ENCODE measurements around the gene SLC44A3. TPM values are rescaled to one million over a fixed set of nuclear protein-coding genes. Genes with fewer than 3 reads are reported as not detected.

SLC44A3 gene
- total RNA-seq, 1 donor from 2014 or later = 13.8 TPM

DNA sequence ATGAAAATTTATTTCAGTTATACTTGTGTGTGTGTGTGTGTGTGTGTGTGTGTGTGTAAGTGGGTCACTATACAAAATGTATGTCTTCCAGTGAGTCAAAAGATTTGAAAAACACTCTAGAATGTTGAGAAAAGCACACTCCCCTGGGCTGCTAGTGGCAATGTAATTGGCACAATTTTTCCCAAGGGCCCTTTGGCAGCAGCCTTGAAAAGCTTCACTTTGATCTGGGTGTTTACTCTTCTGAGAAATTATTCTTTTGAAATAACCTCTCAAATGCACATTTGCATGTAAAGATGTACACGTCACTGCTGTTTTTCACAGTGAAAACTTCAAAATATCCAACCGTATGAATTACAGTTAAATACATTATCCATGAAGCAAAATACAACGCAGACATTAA lies 22.1 kb upstream of the SLC44A3 start:
- DNase-seq (ENCODE audit: low spot score) (no peak), ATAC-seq (no peak)
- intact Hi-C loops (cut with DNase I) = no loop called here

DNA sequence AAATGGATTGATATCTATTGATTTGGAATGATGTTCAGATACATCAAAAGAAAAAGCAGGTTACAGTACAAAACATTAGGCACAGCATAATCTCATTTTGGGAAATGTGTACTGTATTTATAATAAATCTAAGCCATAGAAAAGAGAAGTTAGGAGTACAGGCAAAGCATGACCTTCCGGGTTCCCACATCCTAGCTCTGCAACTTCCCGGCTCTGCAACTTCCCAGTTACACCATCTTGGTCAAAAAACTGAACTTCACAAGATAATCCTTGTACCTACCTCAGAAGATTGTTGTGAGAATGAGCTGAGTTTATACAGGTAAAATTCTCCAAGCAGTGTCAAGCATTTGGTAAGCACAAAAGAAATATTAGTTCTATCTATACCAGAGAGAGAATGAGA lies 21.7 kb upstream of the SLC44A3 start:
- ATAC-seq (no peak), DNase-seq (ENCODE audit: low spot score) (no peak)
- intact Hi-C loops (cut with DNase I) = no loop called here

DNA sequence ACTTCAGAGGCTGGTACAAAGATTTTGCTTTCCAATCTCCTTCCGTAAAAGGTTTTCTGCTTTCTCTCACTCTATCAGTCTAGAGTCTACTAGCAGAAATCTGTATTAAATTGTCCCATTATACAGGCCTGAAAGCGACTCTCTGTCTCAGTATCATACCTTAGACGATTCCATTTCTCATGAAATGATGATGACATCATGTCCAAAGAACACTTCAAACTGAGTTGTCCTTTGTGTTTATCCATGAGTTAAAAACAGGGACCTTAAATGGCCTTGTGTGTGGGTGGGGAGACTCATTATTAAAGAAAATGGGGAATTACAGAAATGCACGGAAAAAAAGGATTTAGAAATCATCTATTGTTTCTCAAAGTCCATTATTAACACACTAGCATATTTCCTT lies 21.0 kb upstream of the SLC44A3 start:
- DNase-seq (ENCODE audit: low spot score) (no peak), ATAC-seq (no peak)
- intact Hi-C loops (cut with DNase I) = no loop called here

DNA sequence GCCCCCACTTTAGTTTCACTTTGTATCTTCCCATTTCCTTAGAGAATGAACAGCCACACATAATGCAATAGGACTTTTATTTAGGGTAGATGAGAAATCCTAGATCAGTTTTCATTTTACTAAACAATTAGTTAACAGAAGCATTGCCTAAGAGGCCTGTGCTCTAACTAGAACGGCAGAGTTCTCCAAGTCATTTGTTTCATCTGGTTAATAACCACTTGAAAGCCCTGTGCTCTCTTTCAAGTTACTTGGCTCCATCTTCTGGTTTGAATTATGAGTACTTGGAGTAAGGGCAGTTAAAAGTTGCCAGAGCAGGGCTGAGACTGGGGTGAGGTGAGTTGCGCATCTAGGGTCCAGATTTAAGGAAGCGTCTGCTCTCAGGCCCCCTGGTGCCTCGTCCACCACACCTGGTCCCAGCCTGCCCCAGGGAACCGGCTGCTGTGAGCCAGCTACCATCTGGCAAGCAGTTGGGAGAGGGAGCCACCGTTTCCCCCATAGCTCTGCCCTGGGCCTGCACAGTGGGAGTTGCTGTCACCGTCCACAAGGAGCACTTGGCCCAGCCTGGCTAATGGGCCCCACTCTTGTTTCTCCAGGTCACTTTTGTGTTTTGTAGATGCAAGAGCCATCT lies 18.1 kb upstream of the SLC44A3 start:
- DNase-seq (ENCODE audit: low spot score) (no peak), ATAC-seq (peak; percentile 77)
- intact Hi-C loops (cut with DNase I) = loop anchor here (10.0 kb wide), 2 partner anchors 267 to 387 kb away; partner anchors contain the start of gene ABCD3

DNA sequence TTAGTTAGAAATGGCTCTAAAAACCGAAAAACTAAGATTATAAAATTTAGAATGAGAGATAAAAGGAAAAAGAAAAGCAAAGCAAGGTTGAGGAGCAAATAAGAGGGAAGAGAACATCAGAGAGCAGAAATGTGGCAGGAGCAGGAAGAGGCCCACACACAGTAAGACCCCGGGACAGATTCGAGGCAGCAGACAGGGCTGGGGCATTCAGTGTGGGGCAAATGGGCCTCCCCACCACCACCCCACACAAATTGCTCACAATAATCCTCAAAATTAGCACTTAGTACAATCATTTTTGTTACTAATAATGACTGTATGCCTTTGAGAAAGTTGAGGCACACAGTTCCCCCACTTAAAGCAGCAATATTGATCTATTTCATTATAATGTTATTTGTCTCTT lies 17.1 kb upstream of the SLC44A3 start:
- ATAC-seq (no peak), DNase-seq (ENCODE audit: low spot score) (no peak)
- intact Hi-C loops (cut with DNase I) = loop anchor here (10.0 kb wide), 2 partner anchors 268 to 388 kb away; partner anchors contain the start of gene ABCD3

DNA sequence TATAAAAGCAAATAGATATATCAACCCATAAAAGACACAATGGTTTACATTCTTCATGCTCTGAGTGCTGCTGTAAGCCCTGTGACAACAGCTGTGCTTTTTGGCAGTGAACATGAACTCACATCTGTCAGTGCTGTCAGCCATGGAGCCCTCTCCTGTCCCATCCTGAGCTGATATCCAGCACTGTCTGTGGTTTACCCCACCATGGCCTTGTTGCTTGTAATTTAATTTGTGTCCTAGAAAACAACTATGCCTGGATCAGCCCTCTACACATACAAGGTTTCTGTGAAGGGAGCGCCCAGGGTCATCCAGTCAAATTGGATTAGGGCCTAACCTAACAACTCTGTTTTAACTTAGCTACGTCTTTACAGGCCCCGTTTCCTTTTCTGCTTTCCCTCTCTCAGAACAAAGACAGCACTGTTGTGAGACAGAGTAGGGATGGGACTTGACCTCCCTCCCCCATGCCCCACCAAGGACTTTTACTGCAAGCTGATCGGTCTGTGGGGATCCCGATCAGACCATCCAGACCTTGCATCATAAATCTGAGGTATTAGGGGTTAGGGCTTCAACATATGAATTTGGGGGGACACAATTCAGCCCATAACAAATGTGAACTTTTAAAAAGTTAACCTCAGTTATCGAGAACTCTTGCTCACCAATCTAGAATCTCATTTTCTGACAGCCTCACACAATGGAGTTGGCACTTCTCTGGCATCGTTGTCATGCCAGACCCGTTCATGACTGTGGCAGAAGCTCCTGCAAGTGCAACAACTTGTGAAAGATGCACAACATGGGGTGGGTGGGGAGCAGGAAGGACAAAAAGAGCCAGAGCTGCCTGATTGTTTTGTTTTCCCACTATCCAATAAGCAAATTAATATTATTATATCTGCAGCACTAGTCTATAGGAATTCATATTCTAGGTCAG lies 16.4 kb upstream of the SLC44A3 start:
- peak; percentile 88 for ATAC-seq

DNA sequence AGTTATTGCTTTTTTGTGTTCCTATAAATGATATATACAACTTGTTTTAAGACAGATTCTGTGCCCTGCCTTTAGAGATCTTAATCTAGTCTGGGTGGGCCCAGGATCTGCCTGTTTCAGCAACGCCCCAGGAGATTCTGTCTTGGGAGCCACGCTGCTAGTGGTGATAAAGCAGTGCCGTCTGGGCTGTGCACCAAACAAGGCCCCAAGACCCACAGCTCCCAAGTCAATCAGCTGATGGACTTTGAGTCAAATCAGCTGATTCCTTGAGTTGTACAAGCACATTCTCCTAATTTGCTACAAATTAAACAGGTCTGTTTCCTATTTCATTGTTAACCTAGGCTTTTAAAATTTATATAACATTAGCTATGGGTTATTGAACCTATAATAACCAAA lies 15.7 kb upstream of the SLC44A3 start:
- intact Hi-C loops (cut with DNase I) = loop anchor here (10.0 kb wide), 2 partner anchors 270 to 390 kb away; partner anchors contain the start of gene ABCD3
- ATAC-seq (no peak), DNase-seq (ENCODE audit: low spot score) (no peak)

More for the DNA sequence above, 16.4 kb upstream of the SLC44A3 start:
- intact Hi-C loops (cut with DNase I) = loop anchor here (10.0 kb wide), 2 partner anchors 269 to 389 kb away; partner anchors contain the start of gene ABCD3
- no peak for DNase-seq (ENCODE audit: low spot score)

DNA sequence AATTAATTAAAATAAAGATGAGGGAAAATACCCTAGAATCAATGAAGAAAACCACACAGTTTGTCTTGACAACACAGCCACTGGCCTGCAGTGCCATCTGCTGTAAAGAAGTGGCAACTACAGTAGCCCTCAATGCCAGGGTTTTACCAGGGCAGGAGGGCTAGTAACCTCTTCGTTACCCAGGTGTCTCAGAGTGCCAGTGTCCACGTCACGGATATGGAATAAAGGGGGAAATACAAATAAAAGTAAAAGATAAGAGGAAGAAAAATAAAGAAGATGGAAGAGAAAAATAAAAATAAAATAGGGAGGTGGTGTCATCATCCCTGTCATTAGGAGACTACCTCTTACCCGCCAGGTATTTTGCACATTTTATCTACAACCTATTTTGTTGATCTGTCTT lies 14.2 kb upstream of the SLC44A3 start:
- intact Hi-C loops (cut with DNase I) = loop anchor here (10.0 kb wide), 2 partner anchors 271 to 391 kb away; partner anchors contain the start of gene ABCD3
- ATAC-seq = no peak
- DNase-seq (ENCODE audit: low spot score) = peak; percentile 71

DNA sequence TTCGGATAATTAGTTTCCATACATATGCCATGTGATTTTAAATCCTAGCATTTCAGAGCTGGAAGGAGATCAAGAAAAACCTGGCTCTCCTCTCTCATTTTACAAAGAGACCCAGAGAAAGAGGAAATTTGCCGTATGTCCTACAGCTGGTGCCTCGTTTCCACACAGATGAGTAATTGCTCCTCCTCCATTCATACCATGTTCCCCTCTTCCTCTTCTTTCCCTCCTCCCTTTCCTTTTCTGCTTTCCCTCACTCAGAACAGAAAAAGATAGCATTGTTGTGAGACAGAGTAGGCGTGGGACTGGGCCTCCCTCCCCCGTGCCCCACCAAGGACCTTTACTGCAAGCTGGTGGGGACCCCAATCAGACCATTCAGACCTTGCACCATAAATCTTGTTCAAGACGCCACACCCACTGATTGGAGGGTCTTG lies 13.7 kb upstream of the SLC44A3 start:
- no peak for ATAC-seq
- DNase-seq (ENCODE audit: low spot score) = no peak
- intact Hi-C loops (cut with DNase I) = loop anchor here (10.0 kb wide), 2 partner anchors 272 to 392 kb away; partner anchors contain the start of gene ABCD3

DNA sequence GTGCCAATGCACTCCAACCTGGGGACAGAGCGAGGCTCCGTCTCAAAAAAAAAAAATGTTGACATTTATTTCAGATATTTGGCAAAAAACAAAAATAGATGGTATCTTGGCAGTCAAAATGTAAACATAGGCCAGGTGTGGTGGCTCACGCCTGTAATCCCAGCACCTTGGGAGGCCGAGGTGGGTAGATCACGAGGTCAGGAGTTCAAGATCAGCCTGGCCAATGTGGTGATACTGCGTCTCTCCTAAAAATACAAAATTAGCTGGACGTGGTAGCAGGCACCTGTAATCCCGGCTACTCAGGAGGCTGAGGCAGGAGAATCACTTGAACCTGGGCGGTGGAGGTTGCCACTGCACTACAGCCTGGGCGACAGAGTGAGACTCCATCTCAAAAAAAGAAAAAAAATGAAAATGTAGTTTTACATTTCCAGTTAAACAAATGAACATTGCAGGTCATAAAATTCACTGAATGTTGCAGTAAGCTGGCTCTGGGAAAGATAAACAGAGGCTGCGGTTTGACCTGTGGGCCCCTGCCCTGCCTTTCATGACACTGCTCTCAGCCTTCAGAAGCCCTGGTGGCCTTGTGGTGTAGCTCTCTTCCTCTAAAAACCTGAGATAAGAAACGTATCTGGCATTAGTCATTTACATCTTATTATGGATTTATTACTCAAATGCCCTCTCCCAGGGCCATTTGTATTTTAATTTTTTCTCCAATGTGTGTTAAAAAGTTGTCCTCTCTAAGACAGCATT lies 12.2 kb upstream of the SLC44A3 start:
- no peak for DNase-seq (ENCODE audit: low spot score)
- ATAC-seq = no peak
- intact Hi-C loops (cut with DNase I) = loop anchor here (10.0 kb wide), 2 partner anchors 273 to 393 kb away; partner anchors contain the start of gene ABCD3

DNA sequence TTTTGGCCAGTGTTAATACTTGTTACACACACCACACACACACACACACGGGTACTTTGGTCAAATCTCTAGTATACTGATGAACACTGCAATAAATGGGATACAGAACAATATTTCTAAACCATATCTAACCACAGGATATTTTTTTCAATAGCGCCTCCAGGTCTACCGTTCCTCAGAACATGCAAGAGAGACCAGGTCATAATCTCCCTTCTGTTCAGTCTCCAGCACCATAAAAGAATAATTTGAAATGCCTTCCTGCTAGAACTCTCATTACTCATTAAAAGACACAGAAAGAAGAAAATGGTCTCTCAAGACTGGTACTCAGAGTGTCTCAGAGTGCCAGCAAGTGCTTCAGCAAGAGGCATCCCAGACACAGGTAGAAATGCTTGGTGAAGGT lies 11.5 kb upstream of the SLC44A3 start:
- intact Hi-C loops (cut with DNase I) = loop anchor here (10.0 kb wide), 2 partner anchors 274 to 394 kb away; partner anchors contain the start of gene ABCD3
- ATAC-seq (no peak), DNase-seq (ENCODE audit: low spot score) (no peak)

DNA sequence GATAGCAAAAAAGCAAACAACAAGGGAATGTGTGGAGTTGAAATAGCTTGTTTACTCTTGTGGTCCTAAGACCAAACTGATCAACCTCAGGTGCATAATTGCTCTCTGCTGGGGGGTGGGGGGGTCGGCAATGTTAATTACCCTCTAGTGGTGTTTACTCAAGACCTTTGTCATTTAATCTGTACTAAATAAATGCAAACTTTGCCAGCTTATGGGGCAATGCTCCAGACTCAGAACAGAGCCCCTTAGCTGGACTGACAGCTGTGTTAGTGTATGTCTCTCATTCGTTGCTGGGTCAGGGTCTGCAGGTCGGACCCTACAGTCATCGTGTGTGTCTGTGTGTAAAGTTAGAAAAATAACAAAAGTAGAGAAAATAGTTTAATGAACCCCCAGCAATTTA lies 7.2 kb upstream of the SLC44A3 start:
- ATAC-seq (no peak), DNase-seq (ENCODE audit: low spot score) (no peak)
- intact Hi-C loops (cut with DNase I) = no loop called here

DNA sequence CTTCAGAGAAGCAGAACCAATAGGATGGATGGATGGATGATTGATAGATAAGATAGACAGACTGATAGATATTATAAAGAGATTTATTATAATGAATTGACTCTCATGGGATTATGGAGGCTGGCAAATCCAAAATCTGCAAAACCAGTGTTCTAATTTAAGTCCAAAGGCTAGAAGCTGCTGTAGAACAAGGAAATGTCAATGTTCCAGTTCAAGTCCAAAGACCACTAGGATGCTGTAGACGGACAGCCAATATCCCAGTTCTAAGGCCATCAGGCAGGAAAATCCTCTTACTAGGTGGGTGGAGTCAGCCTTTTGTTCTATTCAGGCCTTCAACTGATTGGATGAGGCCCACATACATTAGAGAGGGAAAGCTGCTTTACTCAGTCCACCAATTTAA lies 4.1 kb upstream of the SLC44A3 start:
- ATAC-seq (no peak), DNase-seq (ENCODE audit: low spot score) (no peak)
- intact Hi-C loops (cut with DNase I) = no loop called here

DNA sequence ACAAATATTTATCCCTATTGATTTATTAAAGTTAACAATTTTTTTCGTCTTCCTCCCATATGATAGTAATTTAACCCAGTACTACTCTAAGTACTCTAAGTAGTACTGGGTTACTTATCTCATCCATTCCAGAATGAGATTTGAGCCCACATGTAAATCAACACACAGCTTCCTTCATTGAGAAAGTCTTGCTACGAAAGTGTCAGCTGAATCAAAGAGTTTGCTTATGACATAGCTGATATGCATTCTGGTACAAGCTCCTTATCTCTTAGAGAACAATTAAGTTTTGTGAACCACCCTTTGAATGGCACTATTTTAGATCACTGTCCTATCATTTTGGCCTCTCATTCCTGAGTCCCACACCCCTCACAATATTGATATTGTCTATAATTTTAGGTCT lies 2.4 kb upstream of the SLC44A3 start:
- DNase-seq (ENCODE audit: low spot score) = no peak
- no peak for ATAC-seq
- intact Hi-C loops (cut with DNase I) = no loop called here

DNA sequence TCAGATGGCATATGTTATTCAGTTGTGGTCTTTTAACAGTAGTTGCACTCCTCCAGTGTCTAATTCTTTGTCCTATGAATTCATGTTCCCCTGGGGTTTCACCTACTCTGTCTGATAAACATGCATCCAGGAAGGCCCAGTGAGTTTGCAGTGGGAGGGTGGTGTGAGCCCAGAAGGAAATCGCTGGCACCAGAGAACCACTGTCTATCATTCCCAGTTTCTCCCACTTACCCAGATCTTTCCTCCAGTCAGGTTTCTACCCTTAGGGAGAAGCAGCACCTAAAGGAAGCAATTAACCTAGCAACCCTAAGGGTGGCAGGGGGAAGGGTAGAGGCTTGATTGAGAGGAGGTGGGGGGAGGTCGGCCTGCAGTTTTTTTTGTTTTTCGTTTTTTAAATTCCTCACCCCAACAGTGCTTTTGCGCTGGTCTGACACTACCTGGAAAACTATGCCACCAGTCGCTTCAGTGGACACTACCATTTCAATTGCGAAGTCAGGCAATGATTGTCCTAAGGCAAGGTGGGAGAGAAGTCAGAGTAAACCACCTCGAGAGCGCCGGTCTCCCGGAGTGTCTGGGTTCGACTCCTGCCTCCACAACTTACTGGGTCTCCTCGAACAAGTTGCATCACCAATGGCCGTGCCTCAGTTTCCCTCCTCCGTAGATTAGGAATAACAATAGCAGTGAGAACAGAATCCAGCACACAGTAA lies 766 bp upstream of the SLC44A3 start:
- intact Hi-C loops (cut with DNase I) = no loop called here
- DNase-seq (ENCODE audit: low spot score) = no peak
- peak; percentile 15 for ATAC-seq

DNA sequence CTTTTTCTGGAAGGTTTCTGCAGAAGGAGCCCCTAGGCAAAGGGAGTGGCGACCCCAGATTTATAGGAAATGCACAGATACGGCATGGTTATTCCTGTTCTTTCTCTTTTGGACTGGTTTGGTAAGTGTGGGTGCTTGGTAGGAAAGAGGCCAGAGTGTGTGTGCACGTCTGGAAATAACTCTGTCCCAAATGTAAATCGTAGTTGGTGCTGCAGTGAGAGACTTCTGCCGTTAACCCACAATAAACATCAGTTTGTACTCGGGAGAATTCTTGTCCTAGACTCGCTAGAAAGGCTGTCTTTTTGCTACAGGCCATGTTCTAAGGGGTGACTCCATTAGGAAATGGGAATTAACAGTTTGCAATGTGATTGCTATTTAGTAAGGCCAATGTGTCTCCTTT lies 779 bp downstream of the SLC44A3 start:
- DNase-seq (ENCODE audit: low spot score) = no peak
- intact Hi-C loops (cut with DNase I) = no loop called here
- ATAC-seq = peak; percentile 16

DNA sequence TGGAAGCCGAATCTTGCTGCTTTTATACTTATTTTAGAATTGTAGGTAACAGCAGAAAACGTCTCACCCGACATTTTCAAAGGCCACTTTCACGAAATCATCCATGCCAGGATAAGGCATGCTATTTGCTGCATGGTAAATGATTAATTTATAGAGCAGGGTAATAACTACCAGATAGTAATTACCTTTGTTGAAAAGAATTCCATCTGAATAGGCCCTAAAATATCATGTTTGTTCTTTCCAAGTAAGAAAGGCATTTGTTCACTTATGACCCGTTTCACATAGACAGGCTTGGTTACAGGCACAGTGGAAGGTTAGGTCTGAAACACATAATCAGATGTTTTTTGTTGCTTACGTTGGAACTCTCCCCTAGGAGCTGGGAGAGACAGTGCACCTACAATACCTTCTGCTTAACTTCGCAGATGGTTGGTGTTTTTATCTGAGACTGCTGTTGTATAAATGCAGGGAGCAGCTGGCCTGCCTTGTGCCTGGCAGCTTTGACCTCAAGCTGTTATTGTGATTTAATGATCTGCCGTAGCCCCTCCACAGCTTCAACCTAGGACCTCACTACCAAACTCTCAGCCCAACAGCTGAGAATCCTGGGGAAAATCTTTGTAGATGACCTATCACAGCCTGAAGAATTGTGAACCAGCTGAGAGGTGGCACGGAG lies 1.6 kb downstream of the SLC44A3 start:
- intact Hi-C loops (cut with DNase I) = no loop called here
- no peak for ATAC-seq

DNA sequence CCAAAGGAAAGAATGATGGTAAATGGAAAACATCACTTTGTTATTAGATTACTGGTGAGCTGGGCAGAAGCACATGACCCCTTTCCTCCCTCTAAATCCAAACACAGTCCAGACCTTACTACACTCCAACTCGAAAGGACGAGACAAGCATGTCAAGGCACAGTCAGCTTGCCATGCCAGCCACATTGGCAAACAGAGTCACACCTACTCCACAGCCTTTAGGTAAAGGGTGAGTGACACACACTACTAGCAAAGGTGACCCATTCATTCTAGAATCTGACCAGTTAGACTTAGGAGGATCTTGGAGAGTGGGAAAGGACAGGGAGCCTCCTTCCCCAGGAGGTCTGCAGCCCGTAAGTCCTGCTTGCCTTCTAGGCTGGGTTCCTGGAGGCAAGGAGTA lies 3.0 kb downstream of the SLC44A3 start:
- no peak for ATAC-seq
- DNase-seq (ENCODE audit: low spot score) = no peak
- intact Hi-C loops (cut with DNase I) = no loop called here

More for the DNA sequence above, 1.6 kb downstream of the SLC44A3 start:
- DNase-seq (ENCODE audit: low spot score) = no peak

Data from sciatic nerve (tissue), 2 donors.